ENCODE data around the gene ALDH3B1.

ALDH3B1 gene

DNA sequence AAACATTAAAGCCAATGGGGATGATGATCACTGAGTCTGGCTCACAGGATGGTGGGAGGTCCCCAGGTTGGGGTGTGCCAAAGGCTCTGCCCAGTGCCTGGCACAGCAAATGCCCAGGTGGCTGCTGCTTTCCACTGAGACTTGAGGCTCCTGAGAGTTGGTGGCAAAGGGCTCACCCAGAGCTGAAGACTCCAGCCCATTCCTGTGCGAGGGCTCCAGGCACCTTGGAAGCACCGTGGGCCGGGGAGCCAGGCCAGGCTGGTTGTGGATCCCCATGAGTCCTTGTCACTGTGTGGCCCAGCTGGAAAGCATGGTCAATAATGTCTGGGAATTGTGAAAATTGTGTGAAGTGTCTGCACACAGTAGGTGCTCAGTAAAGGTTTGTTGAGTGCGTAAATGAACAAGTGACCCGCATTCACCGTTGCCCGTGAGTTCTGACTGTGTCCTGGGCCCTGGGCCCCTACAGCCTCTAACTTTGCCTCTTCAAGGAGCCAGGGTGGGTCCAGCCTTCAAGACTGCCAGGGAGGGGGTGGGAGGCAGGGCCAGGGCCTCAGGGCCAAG is 3.4 kb upstream of the ALDH3B1 start:
- no peak for TF ChIP-seq ZFX (IDR thresholded peaks at IDR 0.05)
- TF ChIP-seq, protein P1, sequence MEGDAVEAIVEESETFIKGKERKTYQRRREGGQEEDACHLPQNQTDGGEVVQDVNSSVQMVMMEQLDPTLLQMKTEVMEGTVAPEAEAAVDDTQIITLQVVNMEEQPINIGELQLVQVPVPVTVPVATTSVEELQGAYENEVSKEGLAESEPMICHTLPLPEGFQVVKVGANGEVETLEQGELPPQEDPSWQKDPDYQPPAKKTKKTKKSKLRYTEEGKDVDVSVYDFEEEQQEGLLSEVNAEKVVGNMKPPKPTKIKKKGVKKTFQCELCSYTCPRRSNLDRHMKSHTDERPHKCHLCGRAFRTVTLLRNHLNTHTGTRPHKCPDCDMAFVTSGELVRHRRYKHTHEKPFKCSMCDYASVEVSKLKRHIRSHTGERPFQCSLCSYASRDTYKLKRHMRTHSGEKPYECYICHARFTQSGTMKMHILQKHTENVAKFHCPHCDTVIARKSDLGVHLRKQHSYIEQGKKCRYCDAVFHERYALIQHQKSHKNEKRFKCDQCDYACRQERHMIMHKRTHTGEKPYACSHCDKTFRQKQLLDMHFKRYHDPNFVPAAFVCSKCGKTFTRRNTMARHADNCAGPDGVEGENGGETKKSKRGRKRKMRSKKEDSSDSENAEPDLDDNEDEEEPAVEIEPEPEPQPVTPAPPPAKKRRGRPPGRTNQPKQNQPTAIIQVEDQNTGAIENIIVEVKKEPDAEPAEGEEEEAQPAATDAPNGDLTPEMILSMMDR (conservative IDR thresholded peaks at IDR 0.05): no peak
- H3K27ac ChIP-seq: no peak overlapping the region

DNA sequence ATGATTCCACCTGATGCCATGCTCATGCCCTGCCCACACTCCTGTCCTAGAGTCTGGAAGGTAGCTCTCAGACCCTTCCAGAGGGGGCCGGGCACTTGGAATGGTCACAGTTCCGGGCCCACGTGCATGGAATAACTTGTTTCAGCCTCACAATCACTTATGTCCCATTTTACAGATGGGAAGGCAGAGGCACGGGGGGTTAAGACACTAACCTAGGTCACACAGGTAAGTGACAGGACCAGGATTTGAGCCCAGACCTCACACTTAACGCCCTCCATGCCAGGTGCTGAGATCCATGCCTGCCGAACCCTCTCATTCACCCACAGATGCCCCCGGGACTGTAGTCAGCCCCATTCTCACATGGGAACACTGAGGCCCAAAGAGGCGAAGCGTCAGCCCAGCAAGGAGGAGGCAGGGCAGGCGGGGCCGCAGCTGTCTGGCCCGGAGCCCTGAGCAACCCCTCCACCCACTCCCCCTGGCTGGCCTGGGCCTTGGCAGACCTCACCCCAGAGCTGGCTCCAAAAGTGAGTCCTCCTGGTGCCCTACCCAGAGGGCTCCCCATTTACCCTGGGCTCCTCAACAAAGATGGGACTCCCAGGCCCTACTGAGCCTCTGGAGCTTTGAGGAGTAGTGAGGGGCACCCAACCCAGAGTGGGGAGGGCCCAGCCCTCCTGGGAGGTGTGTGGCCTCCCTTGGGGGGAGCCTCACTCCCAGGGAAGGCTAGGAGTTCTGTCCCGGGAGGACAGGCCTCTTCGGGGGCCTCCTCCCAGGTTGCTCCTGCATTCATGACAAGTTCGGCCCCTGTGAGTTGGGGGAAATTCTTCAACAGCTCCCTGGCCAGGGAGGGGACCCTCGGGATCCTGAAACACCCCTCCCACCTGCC is 2.4 kb upstream of the ALDH3B1 start:
- H3K27ac ChIP-seq: no peak overlapping the region
- TF ChIP-seq, protein P1 (conservative IDR thresholded peaks at IDR 0.05): no peak
- no peak for TF ChIP-seq ZFX (IDR thresholded peaks at IDR 0.05)

DNA sequence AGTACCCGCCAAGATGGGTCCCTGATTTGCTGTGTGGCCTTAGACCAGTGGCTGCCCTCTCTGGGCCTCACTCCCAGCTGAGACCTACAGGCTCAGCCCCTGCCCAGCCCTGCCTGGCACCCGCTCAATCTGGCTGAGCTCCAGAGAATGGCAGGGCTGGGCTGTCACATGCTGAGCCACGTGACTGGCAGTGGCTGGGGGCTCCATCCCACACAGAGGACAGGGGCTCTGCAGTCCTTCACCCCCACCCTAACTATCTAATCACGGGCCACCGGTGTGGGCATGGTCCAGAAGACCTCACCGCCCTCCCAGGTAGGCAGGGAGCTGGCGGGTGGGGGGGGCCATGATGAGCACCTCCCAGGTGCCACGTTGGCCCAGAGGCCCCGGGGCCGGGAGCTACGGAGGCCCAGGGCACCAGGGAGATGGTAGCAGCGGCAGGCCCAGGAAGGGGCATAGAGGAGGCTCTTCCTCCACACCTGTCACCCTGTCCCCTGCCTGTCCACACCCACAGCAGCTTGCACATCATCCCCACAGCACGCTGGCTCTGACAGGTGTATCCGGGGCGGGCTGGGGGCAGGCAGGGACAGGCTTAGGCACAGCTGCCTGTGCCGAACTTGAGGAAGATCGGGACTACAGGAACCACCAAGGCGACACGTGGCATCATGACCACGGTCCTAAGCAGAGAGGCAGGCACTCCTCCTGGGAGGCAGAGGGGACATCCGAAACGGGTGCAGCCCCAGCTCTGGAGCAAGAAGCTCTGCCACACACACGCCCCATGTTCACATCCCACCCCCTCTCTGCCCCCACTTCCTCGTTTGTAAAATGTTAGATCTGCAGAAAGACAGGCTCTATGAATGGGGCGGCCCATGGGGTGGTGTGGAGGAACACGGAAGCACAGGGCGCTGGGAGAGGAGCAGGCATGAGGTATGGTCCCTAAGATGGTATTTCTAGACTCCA is 1.5 kb upstream of the ALDH3B1 start:
- no peak overlapping the region for H3K27ac ChIP-seq
- no peak for TF ChIP-seq ZFX (IDR thresholded peaks at IDR 0.05)
- TF ChIP-seq, protein P1 (conservative IDR thresholded peaks at IDR 0.05): no peak

DNA sequence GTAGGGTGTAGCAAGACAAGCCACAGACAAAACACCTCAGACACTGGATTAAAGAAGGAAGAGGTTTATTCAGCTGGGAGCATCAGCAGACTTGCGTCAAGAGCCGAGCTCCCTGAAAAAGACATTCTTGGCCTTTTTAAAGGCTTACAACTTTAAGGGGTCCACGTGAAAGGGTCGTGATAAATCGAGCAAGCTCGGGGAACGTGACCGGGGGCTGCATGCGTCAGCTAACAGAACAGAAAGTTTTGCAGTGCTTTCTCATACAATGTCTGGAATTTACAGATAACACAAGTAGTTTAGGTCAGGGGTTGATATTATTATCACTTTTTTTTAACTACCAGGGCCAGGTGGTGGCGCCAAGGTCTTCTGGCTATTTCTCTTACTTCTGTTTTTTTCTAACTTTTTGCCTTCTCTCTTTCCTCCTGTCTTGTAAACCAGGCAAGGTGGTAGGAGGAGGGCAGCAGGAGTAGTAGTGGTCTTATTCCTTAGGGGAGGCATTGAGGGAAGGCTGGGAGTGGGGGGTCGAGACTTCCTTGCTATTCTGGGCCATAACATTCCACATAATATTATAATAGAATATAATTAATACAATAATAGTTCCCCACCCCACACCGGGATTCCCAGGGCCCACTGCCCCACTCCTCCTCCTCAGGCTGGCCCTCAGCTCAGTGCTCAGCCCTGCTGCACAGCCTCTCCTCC is 587 bp upstream of the ALDH3B1 start:
- TF ChIP-seq ZFX (IDR thresholded peaks at IDR 0.05): no peak
- TF ChIP-seq, protein P1 (conservative IDR thresholded peaks at IDR 0.05): no peak
- H3K27ac ChIP-seq: no peak overlapping the region; the same call in 1 of the 2 replicates

DNA sequence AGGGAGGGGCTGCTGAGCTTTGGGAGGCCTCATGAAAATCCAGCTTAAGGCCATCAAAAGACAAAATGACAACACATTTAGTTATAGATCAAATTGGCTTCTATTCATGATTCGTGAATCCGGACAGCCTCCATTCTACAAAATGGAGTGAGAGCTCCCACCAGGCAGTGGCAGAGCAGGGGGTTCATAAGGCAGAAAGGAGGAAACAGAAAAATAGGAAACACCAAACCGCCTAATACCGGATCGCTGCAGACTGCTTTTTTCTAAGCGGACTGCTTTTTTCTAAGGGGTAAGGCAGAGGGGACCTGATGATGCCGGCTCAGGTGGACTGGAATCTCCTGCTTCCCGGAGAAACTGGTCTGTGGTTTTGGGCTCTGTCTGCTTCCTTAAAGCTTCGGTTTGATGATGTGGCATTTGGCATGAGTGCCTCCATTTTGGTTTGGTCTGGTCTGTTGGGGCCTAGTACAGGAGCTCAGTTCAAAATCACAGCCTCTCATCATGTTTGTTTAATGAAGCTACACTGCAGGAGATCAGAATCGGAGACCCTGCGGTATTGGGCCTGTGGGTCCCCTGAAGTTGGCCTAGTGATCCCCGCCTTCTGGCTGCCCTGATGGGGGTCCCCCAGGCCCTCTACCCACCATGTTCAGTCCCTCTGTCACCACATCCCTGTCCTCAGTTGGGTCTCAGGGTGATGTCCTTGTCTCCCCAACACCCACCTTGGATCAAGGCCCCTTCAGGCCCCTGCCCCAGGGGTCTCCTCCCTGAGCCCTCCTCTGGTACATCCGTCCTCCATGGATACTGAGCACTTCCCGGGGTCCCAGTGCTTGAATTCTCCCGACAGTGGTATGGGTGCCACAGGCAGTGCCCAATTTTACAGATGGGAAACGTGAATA is 1.2 kb downstream of the ALDH3B1 start:
- H3K27ac ChIP-seq: no peak overlapping the region
- TF ChIP-seq, protein P1 (conservative IDR thresholded peaks at IDR 0.05): no peak
- TF ChIP-seq ZFX (IDR thresholded peaks at IDR 0.05): no peak
